Measurements from ENCODE around the gene PLA2G5. TPM values are rescaled to one million over a fixed set of nuclear protein-coding genes. Genes with fewer than 3 reads are reported as not detected.

PLA2G5 gene
- total and polyA plus RNA-seq, 2 of the 4 experiments (the other 2 are of a cell fraction): not detected

- H3K9ac ChIP-seq (ENCODE audit: low read depth, low read length): no peak overlapping the region
- no peak overlapping the region for H2BK15ac ChIP-seq (ENCODE audit: low read depth, low read length)
- H2BK5ac ChIP-seq (ENCODE audit: low read depth, low read length, poor library complexity, severe bottlenecking): no peak overlapping the region
- no peak overlapping the region for H3K4me2 ChIP-seq (ENCODE audit: low read depth, low read length)
- H4K8ac ChIP-seq (ENCODE audit: low read depth in 2 of 2, low read length in 2 of 2): no peak overlapping the region
- 37% methylated on average over 2 of the region's 5 CpGs; no CpG with 5 or more reads in 1 of the 2 experiments for WGBS, 2 experiments (ENCODE audit: extremely low coverage in 2 of 2, insufficient read length in 1 of 2)
- dilution Hi-C loops (cut with HindIII; ENCODE audit: low sequenced_read_pairs, unreplicated experiment): no loop called here
- H3K9me3 ChIP-seq (ENCODE audit: control insufficient read depth, insufficient read depth, low read length): no peaks in the 10 kb centered on the region
- H3K18ac ChIP-seq (ENCODE audit: low read depth, low read length): no peak overlapping the region
- CTCF ChIA-PET: interaction anchor here (0.6 kb wide), 1 partner anchor 207 kb away, joined by 3 read pairs; no protein-coding TSS in a partner anchor
- H2AFZ ChIP-seq (replicated peaks; ENCODE audit: low read length, poor library complexity): no peak overlapping the region
- H4K5ac ChIP-seq (ENCODE audit: low read depth, low read length): no peak overlapping the region
- H3K9me1 ChIP-seq (ENCODE audit: insufficient read depth, low read length): no peaks in the 10 kb centered on the region
- H4K91ac ChIP-seq (ENCODE audit: insufficient read depth, low read depth, low read length): no peak overlapping the region
- H2AK5ac ChIP-seq (ENCODE audit: low read depth, low read length): no peak overlapping the region
- no peaks in the 10 kb centered on the region for H3K4me1 ChIP-seq (ENCODE audit: control insufficient read depth, insufficient read depth, low read length)
- no peaks in the 10 kb centered on the region for H4K20me1 ChIP-seq (ENCODE audit: insufficient read depth, low read length)
- no TSS peak for BruUV-seq (replicated peaks)
- H3K56ac ChIP-seq (ENCODE audit: extremely low read depth, insufficient read depth, low read length): no peak overlapping the region
- no peak overlapping the region for H3K4me3 ChIP-seq (ENCODE audit: insufficient read depth, low read depth, low read length)
- no peak overlapping the region for H2BK120ac ChIP-seq (ENCODE audit: low read depth, low read length)
- no peak overlapping the region for H3K27ac ChIP-seq (ENCODE audit: insufficient read depth, low read length)
- no peak overlapping the region for H3K14ac ChIP-seq (replicated peaks; ENCODE audit: low read depth, low read length)
- H3K36me3 ChIP-seq (ENCODE audit: control insufficient read depth, insufficient read depth, low read length): no peaks in the 10 kb centered on the region
- ATAC-seq (ENCODE audit: low read depth) (no peak), DNase-seq (no peak)
- peaks cover 13% of the 10 kb centered on the region for H3K27me3 ChIP-seq (ENCODE audit: control insufficient read depth, insufficient read depth, low read length)
- H2AK9ac ChIP-seq (replicated peaks; ENCODE audit: low read depth, low read length, poor library complexity): no peak overlapping the region
- no peaks in the 10 kb centered on the region for H3K79me1 ChIP-seq (ENCODE audit: low read depth in 1 of 2, low read length in 2 of 2)
- no peak overlapping the region for H2BK20ac ChIP-seq (ENCODE audit: low read depth, low read length)
- in situ Hi-C loops (cut with MboI; ENCODE audit: low sequenced_read_pairs): no loop called here
- H3K4ac ChIP-seq (ENCODE audit: low read depth, low read length): no peak overlapping the region
- TF ChIP-seq POLR2A (IDR thresholded peaks at IDR 0.05; ENCODE audit: low read depth, low read length) (no peak), BHLHE40 (IDR thresholded peaks at IDR 0.05; ENCODE audit: low read depth, low read length) (no peak)
- TF ChIP-seq, protein P1, sequence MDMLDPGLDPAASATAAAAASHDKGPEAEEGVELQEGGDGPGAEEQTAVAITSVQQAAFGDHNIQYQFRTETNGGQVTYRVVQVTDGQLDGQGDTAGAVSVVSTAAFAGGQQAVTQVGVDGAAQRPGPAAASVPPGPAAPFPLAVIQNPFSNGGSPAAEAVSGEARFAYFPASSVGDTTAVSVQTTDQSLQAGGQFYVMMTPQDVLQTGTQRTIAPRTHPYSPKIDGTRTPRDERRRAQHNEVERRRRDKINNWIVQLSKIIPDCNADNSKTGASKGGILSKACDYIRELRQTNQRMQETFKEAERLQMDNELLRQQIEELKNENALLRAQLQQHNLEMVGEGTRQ (IDR thresholded peaks at IDR 0.05; ENCODE audit: low read depth, low read length): no peak
- POLR2A ChIA-PET (ENCODE audit: unreplicated experiment): no interaction called here
- intact Hi-C loops (cut with micrococcal nuclease): no loop called here
- H3K23ac ChIP-seq (ENCODE audit: low read depth, low read length): no peak overlapping the region
Measured at GRCh38 chr1:20035114-20035513, 34.9 kb upstream of the PLA2G5 start.

Measured in IMR-90 (cell line).